Astrocyte (in vitro differentiated cells and primary cell): ENCODE measurements around the gene PARG.
"Not testable (repeated sequence)": the region's sequence is repeated elsewhere in the genome, so short reads cannot be mapped to it uniquely, and the experiment has no call there.

Source experiments
- EZH2 ChIP-seq: IDR thresholded peaks from 2 replicates; pipeline ENCODE4 v1.6.1; 2012; ENCODE audit warnings: mild to moderate bottlenecking, low read length, inconsistent platforms; ENCODE audit not compliant: insufficient read depth
- TF ChIP-seq, protein P1 (sequence below): IDR thresholded peaks from 2 replicates; pipeline ENCODE4 v1.5.1; 2011; ENCODE audit warnings: low read depth, mild to moderate bottlenecking, inconsistent platforms, low read length, moderate library complexity; ENCODE audit not compliant: insufficient read depth

DNA sequence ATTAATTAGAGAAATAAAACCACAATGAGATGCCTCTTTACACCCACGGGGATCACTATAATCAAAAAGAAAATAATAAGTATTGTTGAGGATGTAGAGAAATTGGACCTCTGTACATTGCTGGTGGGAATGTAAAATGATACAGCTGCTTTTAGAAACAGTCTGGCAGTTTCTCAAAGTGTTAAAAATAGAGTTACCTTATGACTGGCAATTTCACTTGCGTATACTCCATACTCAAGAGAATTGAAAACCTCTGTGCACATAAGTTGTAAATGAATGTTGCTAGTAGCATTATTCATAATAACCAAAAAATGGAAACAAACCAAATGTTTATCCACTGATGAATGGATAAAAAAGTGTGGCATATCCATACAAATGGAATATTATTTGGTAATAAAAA lies 6.3 kb upstream of the PARG start:
- TF ChIP-seq, protein P1, sequence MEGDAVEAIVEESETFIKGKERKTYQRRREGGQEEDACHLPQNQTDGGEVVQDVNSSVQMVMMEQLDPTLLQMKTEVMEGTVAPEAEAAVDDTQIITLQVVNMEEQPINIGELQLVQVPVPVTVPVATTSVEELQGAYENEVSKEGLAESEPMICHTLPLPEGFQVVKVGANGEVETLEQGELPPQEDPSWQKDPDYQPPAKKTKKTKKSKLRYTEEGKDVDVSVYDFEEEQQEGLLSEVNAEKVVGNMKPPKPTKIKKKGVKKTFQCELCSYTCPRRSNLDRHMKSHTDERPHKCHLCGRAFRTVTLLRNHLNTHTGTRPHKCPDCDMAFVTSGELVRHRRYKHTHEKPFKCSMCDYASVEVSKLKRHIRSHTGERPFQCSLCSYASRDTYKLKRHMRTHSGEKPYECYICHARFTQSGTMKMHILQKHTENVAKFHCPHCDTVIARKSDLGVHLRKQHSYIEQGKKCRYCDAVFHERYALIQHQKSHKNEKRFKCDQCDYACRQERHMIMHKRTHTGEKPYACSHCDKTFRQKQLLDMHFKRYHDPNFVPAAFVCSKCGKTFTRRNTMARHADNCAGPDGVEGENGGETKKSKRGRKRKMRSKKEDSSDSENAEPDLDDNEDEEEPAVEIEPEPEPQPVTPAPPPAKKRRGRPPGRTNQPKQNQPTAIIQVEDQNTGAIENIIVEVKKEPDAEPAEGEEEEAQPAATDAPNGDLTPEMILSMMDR: not testable (repeated sequence)
- not testable (repeated sequence) for TF ChIP-seq EZH2
